A549 (cell line): ENCODE results near the gene MAN1C1. TPM values are rescaled to one million over a fixed set of nuclear protein-coding genes. Genes with fewer than 3 reads are reported as not detected.

Experiments
- ATAC-seq, 2 experiments: fragments of 200-7000 bp in 1 of 2; fragments of >200 bp in 1 of 2; cut with Nextera tagmentation in 1 of 2; cut with Tn5 transposase in 1 of 2; 3 replicates each; pipeline versions ENCODE4 v1.8.0 to v1.9.1; 2018 to 2020; ENCODE audit warnings: mild to moderate bottlenecking in 1 of 2, moderate library complexity in 1 of 2
- CTCF ChIA-PET: fragments of 300-600 bp; sonication (Branson Sonifier 250); formaldehyde crosslinking; extraction: SDS; loops from one replicate; lab custom pipeline; 2021; ENCODE audit warnings: antibody characterized with exemption, inconsistent platforms; lab: Yijun Ruan, JAX
- POLR2A ChIA-PET: fragments of 350-600 bp; formaldehyde crosslinking; extraction: SDS; loops from one replicate; lab custom pipeline; 2021; ENCODE audit warnings: antibody characterized with exemption, inconsistent platforms; lab: Yijun Ruan, JAX
- DNase-seq, 2 experiments: peaks; one replicate each; pipeline versions ENCODE4 v3.0.0 to v3.0.0-alpha.2; 2011 to 2016; ENCODE audit warnings: low read depth in 1 of 2, low spot score in 1 of 2
- FAIRE-seq: peaks from 2 replicates; lab custom pipeline; 2011; peaks lifted over from hg19 to GRCh38; lab: Jason Lieb, UNC
- H3K27ac ChIP-seq, 2 experiments: fragments of >200 bp; sonication (Bioruptor Twin); formaldehyde crosslinking; 3 replicates each; pipeline ENCODE4 v1.5.1; 2016 to 2017
- H3K4me1 ChIP-seq: fragments of >200 bp; sonication (Bioruptor Twin); formaldehyde crosslinking; 3 replicates; pipeline ENCODE4 v1.6.1; 2016
- H3K4me2 ChIP-seq: fragments of >200 bp; sonication (Bioruptor Twin); formaldehyde crosslinking; 3 replicates; pipeline ENCODE4 v1.6.1; 2016
- H3K4me3 ChIP-seq: fragments of >200 bp; sonication (Bioruptor Twin); formaldehyde crosslinking; 3 replicates; pipeline ENCODE4 v1.5.1; 2016
- H3K9me3 ChIP-seq: fragments of >200 bp; sonication (Bioruptor Twin); formaldehyde crosslinking; 3 replicates; pipeline ENCODE4 v1.6.1; 2016
- CBX2 ChIP-seq: fragments of 200-600 bp; sonication (generic); IDR thresholded peaks from 2 replicates; pipeline ENCODE4 v1.6.1; 2016; ENCODE audit warnings: low read depth, mild to moderate bottlenecking, borderline replicate concordance
- CEBPB ChIP-seq, 2 experiments: fragments of >200 bp in 1 of 2; sonication (Bioruptor Twin) in 1 of 2; formaldehyde crosslinking in 1 of 2; IDR thresholded peaks; 2 replicates each; pipeline ENCODE4 v1.6.1; 2012 to 2016
- CHD2 ChIP-seq: fragments of 150-350 bp; IDR thresholded peaks from 2 replicates; pipeline ENCODE4 v1.6.1; 2014; ENCODE audit warnings: low read length; ENCODE audit not compliant: partially characterized antibody
- CTCF ChIP-seq: fragments of >200 bp; sonication (Bioruptor Twin); formaldehyde crosslinking; IDR thresholded peaks from 3 replicates; pipeline ENCODE4 v1.5.1; 2016
- EP300 ChIP-seq, 2 experiments: fragments of >200 bp; sonication (Bioruptor Twin); formaldehyde crosslinking; IDR thresholded peaks; 2 replicates in 1 of 2; 3 replicates in 1 of 2; pipeline ENCODE4 v1.6.1; 2016 to 2017
- FOSL2 ChIP-seq, 2 experiments: fragments of 450-650 bp in 1 of 2; fragments of >200 bp in 1 of 2; sonication (Bioruptor Twin) in 1 of 2; formaldehyde crosslinking; IDR thresholded peaks; 2 replicates each; pipeline versions ENCODE4 v1.5.0 to v1.6.1; 2016 to 2020; ENCODE audit warnings: mild to moderate bottlenecking in 1 of 2, moderate library complexity in 1 of 2
- FOXS1 ChIP-seq: fragments of 250-450 bp; sonication (Bioruptor Pico); IDR thresholded peaks from 2 replicates; pipeline ENCODE4 v1.5.0; 2020; ENCODE audit warnings: mild to moderate bottlenecking, moderate library complexity
- GATA3 ChIP-seq: IDR thresholded peaks from 2 replicates; pipeline ENCODE4 v1.6.1; 2012; ENCODE audit warnings: borderline replicate concordance
- HEYL ChIP-seq: fragments of 250-450 bp; sonication (Bioruptor Pico); IDR thresholded peaks from 2 replicates; pipeline ENCODE4 v1.8.0; 2021; ENCODE audit warnings: mild to moderate bottlenecking, moderate library complexity
- HMGXB4 ChIP-seq: fragments of 250-450 bp; sonication (Bioruptor Pico); IDR thresholded peaks from 2 replicates; pipeline ENCODE4 v1.5.0; 2021; ENCODE audit warnings: mild to moderate bottlenecking, moderate library complexity, borderline replicate concordance
- JUN ChIP-seq, 2 experiments: fragments of >200 bp; sonication (Bioruptor Twin); formaldehyde crosslinking; IDR thresholded peaks; 2 replicates in 1 of 2; 3 replicates in 1 of 2; pipeline ENCODE4 v1.6.1; 2016 to 2017
- KDM1A ChIP-seq: fragments of 200-600 bp; sonication (generic); IDR thresholded peaks from 2 replicates; pipeline ENCODE4 v1.6.1; 2016; ENCODE audit warnings: low read depth, mild to moderate bottlenecking
- MAFK ChIP-seq: fragments of 450-650 bp; IDR thresholded peaks from 2 replicates; pipeline ENCODE4 v1.6.1; 2014; ENCODE audit not compliant: partially characterized antibody
- MYC ChIP-seq: IDR thresholded peaks from 2 replicates; pipeline ENCODE4 v1.6.1; 2012; ENCODE audit warnings: mild to moderate bottlenecking, inconsistent platforms, low read length, improper control_type of control experiment, borderline replicate concordance
- NR3C1 ChIP-seq: fragments of >200 bp; sonication (Bioruptor Twin); formaldehyde crosslinking; IDR thresholded peaks from 3 replicates; pipeline ENCODE4 v1.6.1; 2017
- PHF8 ChIP-seq: fragments of 200-600 bp; sonication (generic); IDR thresholded peaks from 2 replicates; pipeline ENCODE4 v1.6.1; 2016; ENCODE audit warnings: low read depth, mild to moderate bottlenecking, antibody characterized with exemption, moderate library complexity, borderline replicate concordance
- POLR2A ChIP-seq: IDR thresholded peaks from 2 replicates; pipeline ENCODE4 v1.6.1; 2012; ENCODE audit warnings: mild to moderate bottlenecking, low read length
- POLR2AphosphoS2 ChIP-seq: conservative IDR thresholded peaks from 2 replicates; pipeline ENCODE4 v1.6.1; 2012; ENCODE audit warnings: low read length, improper control_type of control experiment, inconsistent platforms
- RAD21 ChIP-seq, 2 experiments: fragments of >200 bp in 1 of 2; sonication (Bioruptor Twin) in 1 of 2; formaldehyde crosslinking in 1 of 2; IDR thresholded peaks in 1 of 2; conservative IDR thresholded peaks in 1 of 2; 2 replicates in 1 of 2; 3 replicates in 1 of 2; pipeline ENCODE4 v1.6.1; 2012 to 2018; ENCODE audit warnings: inconsistent platforms in 1 of 2
- RARB ChIP-seq: fragments of 250-450 bp; sonication (Bioruptor Pico); IDR thresholded peaks from 2 replicates; pipeline ENCODE4 v1.8.0; 2021; ENCODE audit warnings: mild to moderate bottlenecking, moderate library complexity
- RCOR1 ChIP-seq: fragments of 150-350 bp; IDR thresholded peaks from 2 replicates; pipeline ENCODE4 v1.6.1; 2014; ENCODE audit warnings: antibody characterized with exemption, low read length, low read depth
- RFX5 ChIP-seq: fragments of 450-650 bp; IDR thresholded peaks from 2 replicates; pipeline ENCODE4 v1.7.1; 2014; ENCODE audit warnings: antibody characterized with exemption, mild to moderate bottlenecking, moderate library complexity
- SMC3 ChIP-seq: fragments of >200 bp; sonication (Bioruptor Twin); formaldehyde crosslinking; IDR thresholded peaks from 3 replicates; pipeline ENCODE4 v1.6.1; 2018; ENCODE audit warnings: inconsistent platforms
- SREBF2 ChIP-seq: fragments of 450-650 bp; IDR thresholded peaks from 2 replicates; pipeline ENCODE4 v1.6.1; 2014; ENCODE audit warnings: mild to moderate bottlenecking, moderate library complexity
- ZC3H11A ChIP-seq: fragments of 450-650 bp; IDR thresholded peaks from 2 replicates; pipeline ENCODE4 v1.6.1; 2014; ENCODE audit warnings: antibody characterized with exemption, mild to moderate bottlenecking
- ZSCAN20 ChIP-seq: fragments of 250-450 bp; sonication (Bioruptor Pico); IDR thresholded peaks from 2 replicates; pipeline ENCODE4 v1.8.0; 2022; ENCODE audit warnings: mild to moderate bottlenecking, moderate library complexity
- WGBS: methylation state at CpG from one replicate; pipeline ENCODE4 v1.1.6; 2017; ENCODE audit errors: missing lambda C conversion rate; 5-methylcytosine and 5-hydroxymethylcytosine counted together
- polyA plus RNA-seq, 4 experiments: library from polyadenylated mRNA; depleted of rRNA in 3 of 4; stranded (reverse); fragments of >200 nt; fragmentation: RNase III in 1 of 4; extraction: RNeasy Plus Mini Kit Qiagen cat#74134 plus additional on column Dnase treatment in 1 of 4; gene quantifications; 2 replicates in 3 of 4; 3 replicates in 1 of 4; pipeline ENCODE4 v1.2.3, GENCODE V29; 2011 to 2017
- TF ChIP-seq, protein P1 (sequence below): fragments of >200 bp; sonication (Bioruptor Twin); formaldehyde crosslinking; IDR thresholded peaks from 2 replicates; pipeline ENCODE4 v1.6.1; 2016
- TF ChIP-seq, protein P2 (sequence below): fragments of 450-650 bp; IDR thresholded peaks from 2 replicates; pipeline ENCODE4 v1.6.1; 2014; ENCODE audit warnings: antibody characterized with exemption
- TF ChIP-seq, protein P3 (sequence below): fragments of >200 bp; sonication (Bioruptor Twin); formaldehyde crosslinking; IDR thresholded peaks from 3 replicates; pipeline ENCODE4 v1.6.1; 2016

Gene MAN1C1
- polyA plus RNA-seq, 2 of the 4 experiments (the other 2 are of a cell fraction) = 0.22 to 0.27 TPM

DNA sequence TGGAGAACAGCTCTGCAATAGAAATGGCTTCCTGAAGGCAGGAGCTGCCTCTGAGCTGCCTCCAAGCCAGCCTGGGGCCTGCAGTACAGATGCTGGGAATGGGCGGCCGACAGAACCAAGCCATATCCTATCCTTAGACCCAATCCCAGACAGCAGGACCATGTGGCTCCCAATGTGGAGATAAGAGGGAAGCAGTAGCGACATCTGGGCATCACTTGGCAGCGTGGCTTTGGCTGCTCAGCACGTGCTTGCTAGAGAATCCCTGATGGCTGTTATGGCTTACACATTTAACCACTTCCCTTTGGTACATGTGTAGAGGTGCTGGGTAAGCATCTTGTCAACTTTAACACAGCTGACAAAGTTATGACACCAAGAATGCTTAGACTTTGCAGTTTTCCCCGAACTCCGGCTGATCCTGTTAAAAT is 87.7 kb downstream of the MAN1C1 start:
- TF ChIP-seq RCOR1 (no peak), FOXS1 (no peak), RARB (CRISPR knock-in tag) (no peak), NR3C1 (no peak), POLR2A (no peak), ZSCAN20 (CRISPR knock-in tag) (no peak), ZC3H11A (no peak), MAFK (no peak), HMGXB4 (no peak), CEBPB (IDR thresholded peaks at IDR 0.05) (no peak), CTCF (no peak), GATA3 (no peak), CBX2 (no peak), FOSL2 (IDR thresholded peaks at IDR 0.05) (no peak), FOSL2 (CRISPR knock-in tag; IDR thresholded peaks at IDR 0.05) (no peak), KDM1A (no peak)
- TF ChIP-seq, protein P1, sequence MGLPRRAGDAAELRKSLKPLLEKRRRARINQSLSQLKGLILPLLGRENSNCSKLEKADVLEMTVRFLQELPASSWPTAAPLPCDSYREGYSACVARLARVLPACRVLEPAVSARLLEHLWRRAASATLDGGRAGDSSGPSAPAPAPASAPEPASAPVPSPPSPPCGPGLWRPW = no peak
- DNase-seq (no peak), FAIRE-seq (no peak), ATAC-seq (no peak)
- ChIA-PET POLR2A (no interaction called here), CTCF (no interaction called here)
- H3K9me3 ChIP-seq = no peaks in the 10 kb centered on the region
- WGBS = 90% methylated on average over 7 of the region's 7 CpGs
- H3K4me2 ChIP-seq = no peak overlapping the region
- no peak overlapping the region for H3K4me3 ChIP-seq
- H3K4me1 ChIP-seq = peaks cover 11% of the 10 kb centered on the region; the same call in 1 of the 3 replicates
- H3K27ac ChIP-seq = no peak overlapping the region

DNA sequence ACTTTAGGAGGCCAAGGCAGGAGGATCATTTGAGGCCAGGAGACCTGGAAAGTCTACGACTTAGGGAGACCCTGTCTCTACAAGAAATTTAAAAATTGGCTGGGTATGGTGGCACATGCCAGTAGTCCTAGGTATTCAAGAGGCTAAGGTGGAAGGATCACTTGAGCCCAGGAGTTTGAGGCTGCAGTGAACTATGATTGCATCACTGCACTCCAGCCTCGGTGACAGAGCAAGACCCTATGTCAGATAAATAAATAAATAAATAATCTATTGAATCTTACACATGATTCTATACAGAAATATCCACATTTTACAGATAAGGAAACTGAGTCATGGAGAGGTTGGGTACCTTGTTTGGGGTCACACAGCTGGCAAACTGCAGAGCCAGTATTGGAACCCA is 89.1 kb downstream of the MAN1C1 start:
- 14% methylated on average over 2 of the region's 2 CpGs for WGBS
- H3K4me1 ChIP-seq = peaks cover 11% of the 10 kb centered on the region; the same call in 1 of the 3 replicates
- FAIRE-seq (no peak), ATAC-seq (no peak), DNase-seq (no peak)
- TF ChIP-seq JUN (IDR thresholded peaks at IDR 0.05) (no peak), CBX2 (no peak), MYC (no peak), ZC3H11A (no peak), SREBF2 (no peak), EP300 (IDR thresholded peaks at IDR 0.05) (no peak), POLR2AphosphoS2 (no peak), KDM1A (no peak), RFX5 (no peak), PHF8 (no peak), RAD21 (conservative IDR thresholded peaks at IDR 0.05 in 1 of 2, IDR thresholded peaks at IDR 0.05 in 1 of 2) (no peak), SMC3 (no peak), ZSCAN20 (CRISPR knock-in tag) (no peak), CHD2 (no peak), HEYL (CRISPR knock-in tag) (no peak)
- TF ChIP-seq, protein P2, sequence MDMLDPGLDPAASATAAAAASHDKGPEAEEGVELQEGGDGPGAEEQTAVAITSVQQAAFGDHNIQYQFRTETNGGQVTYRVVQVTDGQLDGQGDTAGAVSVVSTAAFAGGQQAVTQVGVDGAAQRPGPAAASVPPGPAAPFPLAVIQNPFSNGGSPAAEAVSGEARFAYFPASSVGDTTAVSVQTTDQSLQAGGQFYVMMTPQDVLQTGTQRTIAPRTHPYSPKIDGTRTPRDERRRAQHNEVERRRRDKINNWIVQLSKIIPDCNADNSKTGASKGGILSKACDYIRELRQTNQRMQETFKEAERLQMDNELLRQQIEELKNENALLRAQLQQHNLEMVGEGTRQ = no peak
- TF ChIP-seq, protein P3, sequence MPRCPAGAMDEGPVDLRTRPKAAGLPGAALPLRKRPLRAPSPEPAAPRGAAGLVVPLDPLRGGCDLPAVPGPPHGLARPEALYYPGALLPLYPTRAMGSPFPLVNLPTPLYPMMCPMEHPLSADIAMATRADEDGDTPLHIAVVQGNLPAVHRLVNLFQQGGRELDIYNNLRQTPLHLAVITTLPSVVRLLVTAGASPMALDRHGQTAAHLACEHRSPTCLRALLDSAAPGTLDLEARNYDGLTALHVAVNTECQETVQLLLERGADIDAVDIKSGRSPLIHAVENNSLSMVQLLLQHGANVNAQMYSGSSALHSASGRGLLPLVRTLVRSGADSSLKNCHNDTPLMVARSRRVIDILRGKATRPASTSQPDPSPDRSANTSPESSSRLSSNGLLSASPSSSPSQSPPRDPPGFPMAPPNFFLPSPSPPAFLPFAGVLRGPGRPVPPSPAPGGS = no peak
- H3K4me3 ChIP-seq = no peak overlapping the region
- H3K27ac ChIP-seq = no peak overlapping the region
- ChIA-PET POLR2A (no interaction called here), CTCF (no interaction called here)
- H3K9me3 ChIP-seq = no peaks in the 10 kb centered on the region
- no peak overlapping the region for H3K4me2 ChIP-seq
